HCT116 (cell line): ENCODE data around the gene OMP. TPM values are rescaled to one million over a fixed set of nuclear protein-coding genes. Genes with fewer than 3 reads are reported as not detected.

Experiments used
- ATF3 ChIP-seq: IDR thresholded peaks from 2 replicates; pipeline ENCODE4 v1.6.1; 2012
- CEBPB ChIP-seq: IDR thresholded peaks from 2 replicates; pipeline ENCODE4 v1.6.1; 2012; ENCODE audit warnings: low read depth
- EZH2phosphoT487 ChIP-seq: fragments of 200-600 bp; IDR thresholded peaks from 2 replicates; pipeline ENCODE4 v1.6.1; 2018; ENCODE audit warnings: antibody characterized with exemption, borderline replicate concordance
- JUND ChIP-seq: IDR thresholded peaks from 2 replicates; pipeline ENCODE4 v1.6.1; 2012
- RAD21 ChIP-seq: IDR thresholded peaks from 2 replicates; pipeline ENCODE4 v1.6.1; 2012; ENCODE audit warnings: low read depth, mild to moderate bottlenecking
- REST ChIP-seq: IDR thresholded peaks from 2 replicates; pipeline ENCODE4 v1.6.1; 2012; ENCODE audit warnings: low read depth
- TCF7L2 ChIP-seq: IDR thresholded peaks from 2 replicates; pipeline ENCODE4 v1.7.0; 2011; ENCODE audit warnings: borderline replicate concordance, inconsistent platforms; ENCODE audit not compliant: insufficient read depth, insufficient read length; ENCODE audit errors: extremely low read depth
- YY1 ChIP-seq: IDR thresholded peaks from 2 replicates; pipeline ENCODE4 v1.6.1; 2011; ENCODE audit warnings: low read length, low read depth, moderate library complexity, mild to moderate bottlenecking; ENCODE audit not compliant: insufficient replicate concordance; ENCODE audit errors: extremely low read depth
- ZNF274 ChIP-seq: fragments of 200-500 bp; sonication (Bioruptor generic); IDR thresholded peaks from 2 replicates; pipeline ENCODE4 v1.6.1; 2014; ENCODE audit warnings: mild to moderate bottlenecking, low read depth, low read length, inconsistent platforms
- total RNA-seq: library from RNA; stranded (reverse); gene quantifications from one replicate; pipeline ENCODE4 v1.2.1, GENCODE V29; 2021; ENCODE audit not compliant: unreplicated experiment

OMP gene
- total RNA-seq, 1 experiment from 2014 or later, result not detected

- no peak for TF ChIP-seq REST
- TF ChIP-seq CEBPB, result no peak
- no peak for TF ChIP-seq ZNF274
- no peak for TF ChIP-seq EZH2phosphoT487
- TF ChIP-seq ATF3, result no peak
- TF ChIP-seq JUND, result no peak
- TF ChIP-seq TCF7L2, result no peak
- no peak for TF ChIP-seq YY1
- no peak for TF ChIP-seq RAD21
Observed at GRCh38 chr11:77144857-77145428, 42.3 kb downstream of the OMP start (continued).
